ENCODE measurements around the gene ARHGAP11A.
"Not testable (repeated sequence)": the region's sequence is repeated elsewhere in the genome, so short reads cannot be mapped to it uniquely, and the experiment has no call there.

ARHGAP11A gene, protein sequence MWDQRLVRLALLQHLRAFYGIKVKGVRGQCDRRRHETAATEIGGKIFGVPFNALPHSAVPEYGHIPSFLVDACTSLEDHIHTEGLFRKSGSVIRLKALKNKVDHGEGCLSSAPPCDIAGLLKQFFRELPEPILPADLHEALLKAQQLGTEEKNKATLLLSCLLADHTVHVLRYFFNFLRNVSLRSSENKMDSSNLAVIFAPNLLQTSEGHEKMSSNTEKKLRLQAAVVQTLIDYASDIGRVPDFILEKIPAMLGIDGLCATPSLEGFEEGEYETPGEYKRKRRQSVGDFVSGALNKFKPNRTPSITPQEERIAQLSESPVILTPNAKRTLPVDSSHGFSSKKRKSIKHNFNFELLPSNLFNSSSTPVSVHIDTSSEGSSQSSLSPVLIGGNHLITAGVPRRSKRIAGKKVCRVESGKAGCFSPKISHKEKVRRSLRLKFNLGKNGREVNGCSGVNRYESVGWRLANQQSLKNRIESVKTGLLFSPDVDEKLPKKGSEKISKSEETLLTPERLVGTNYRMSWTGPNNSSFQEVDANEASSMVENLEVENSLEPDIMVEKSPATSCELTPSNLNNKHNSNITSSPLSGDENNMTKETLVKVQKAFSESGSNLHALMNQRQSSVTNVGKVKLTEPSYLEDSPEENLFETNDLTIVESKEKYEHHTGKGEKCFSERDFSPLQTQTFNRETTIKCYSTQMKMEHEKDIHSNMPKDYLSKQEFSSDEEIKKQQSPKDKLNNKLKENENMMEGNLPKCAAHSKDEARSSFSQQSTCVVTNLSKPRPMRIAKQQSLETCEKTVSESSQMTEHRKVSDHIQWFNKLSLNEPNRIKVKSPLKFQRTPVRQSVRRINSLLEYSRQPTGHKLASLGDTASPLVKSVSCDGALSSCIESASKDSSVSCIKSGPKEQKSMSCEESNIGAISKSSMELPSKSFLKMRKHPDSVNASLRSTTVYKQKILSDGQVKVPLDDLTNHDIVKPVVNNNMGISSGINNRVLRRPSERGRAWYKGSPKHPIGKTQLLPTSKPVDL

DNA sequence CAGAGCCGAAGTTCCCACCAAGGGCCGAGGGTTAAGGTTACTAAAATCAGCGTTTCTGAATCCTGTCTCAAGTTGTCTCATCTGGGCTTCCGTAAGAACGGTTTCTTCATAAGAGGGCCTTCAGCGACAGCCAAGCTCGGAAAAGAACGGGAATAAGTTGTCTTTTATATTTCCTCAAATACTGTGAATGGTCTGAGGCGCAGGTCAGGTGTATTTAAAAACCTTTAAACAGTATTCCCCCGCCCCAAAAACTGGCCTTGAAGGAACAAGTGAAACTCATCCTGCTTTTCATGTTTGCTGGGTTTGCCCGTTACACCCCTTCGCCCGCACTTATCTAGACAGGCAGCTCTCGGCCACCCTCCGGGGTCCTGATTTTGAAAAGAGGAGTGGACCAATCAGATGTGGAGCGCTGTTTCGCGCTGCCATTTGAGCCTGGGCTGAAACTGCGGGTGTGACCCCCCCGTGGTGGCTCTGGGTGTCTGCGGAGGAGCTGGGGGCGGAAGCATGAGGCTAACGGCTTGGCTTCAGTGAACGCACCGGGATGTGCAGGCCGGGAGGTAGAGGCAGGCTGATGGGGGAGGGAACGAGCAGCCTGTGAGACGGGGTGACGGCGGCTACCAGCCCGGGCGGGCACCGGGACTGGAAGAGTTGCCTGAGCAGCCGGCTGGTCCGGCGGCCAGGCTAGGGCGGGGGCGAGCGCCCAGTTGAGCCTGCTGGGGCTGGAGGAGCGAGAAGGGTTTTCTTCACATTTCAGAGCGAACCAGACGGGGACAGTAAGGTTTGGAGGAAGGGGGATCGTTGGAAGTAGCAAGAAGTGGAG lies at the start of gene ARHGAP11A:
TSS of gene ARHGAP11A (plus strand) at position 454 of the 820 bp plus-strand sequence. CDS start 708 bp downstream, outside the sequence.
- DNase-seq (ENCODE audit: low read depth): peak; percentile 71

DNA sequence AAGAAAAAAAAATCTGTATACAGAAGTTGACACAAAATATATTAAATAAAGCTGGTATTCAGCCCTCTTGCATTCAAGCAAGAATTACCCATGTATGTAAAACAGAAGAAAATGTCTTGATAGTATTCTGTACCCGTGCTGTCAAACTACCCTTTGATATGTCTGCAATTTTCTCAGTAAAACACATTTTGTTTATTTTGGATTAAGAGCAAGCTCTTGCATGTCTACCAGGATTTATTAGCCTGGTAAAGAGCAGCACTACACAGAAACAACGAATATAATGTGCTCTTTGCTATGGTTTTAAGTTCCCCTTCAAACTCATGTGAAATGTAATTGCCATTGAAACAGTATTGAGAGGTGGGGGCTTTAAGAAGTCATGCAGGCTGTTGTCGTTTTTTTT lies 46.3 kb upstream of the ARHGAP11A start:
- not testable (repeated sequence) for DNase-seq (ENCODE audit: low read depth)

DNA sequence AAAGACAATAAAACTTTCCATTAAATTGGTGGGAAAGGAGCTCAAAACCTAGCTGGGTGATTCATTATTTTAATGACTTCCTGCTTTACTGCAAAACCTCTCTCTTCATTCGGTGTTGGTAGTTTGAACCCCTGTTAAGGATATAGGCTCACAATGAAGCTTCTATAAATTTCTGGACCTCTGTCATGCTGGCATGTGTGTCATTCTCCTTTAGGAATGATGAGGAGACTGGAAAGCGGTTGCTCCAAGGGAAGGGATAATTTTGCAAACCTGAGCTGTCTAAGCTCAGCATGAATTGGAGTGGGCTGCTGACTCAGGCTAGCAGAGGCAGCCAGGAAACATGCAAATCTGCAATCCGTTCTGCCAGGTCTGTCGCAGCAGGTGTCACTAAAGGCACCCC lies 36.8 kb upstream of the ARHGAP11A start:
- DNase-seq (ENCODE audit: low read depth): not testable (repeated sequence)

DNA sequence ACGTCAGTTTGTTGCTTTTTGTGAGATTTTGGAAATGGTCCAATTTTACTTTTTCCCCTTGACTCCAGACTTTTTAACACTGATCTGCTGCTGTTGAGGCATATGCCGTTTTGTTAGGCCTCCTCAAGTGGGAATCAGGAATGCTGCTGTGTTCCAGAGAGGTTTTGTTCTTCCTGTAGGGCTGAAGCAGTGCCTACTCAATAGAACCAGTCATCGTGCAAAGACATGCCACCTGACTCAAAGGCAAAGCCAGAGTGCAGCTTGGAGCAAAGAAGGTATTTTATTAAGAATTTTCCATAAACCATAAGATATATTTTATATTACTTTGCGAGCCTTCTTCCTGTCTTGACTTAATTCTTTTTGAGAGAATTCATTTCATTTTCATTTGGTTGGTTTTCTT lies 29.5 kb upstream of the ARHGAP11A start:
- not testable (repeated sequence) for DNase-seq (ENCODE audit: low read depth)

DNA sequence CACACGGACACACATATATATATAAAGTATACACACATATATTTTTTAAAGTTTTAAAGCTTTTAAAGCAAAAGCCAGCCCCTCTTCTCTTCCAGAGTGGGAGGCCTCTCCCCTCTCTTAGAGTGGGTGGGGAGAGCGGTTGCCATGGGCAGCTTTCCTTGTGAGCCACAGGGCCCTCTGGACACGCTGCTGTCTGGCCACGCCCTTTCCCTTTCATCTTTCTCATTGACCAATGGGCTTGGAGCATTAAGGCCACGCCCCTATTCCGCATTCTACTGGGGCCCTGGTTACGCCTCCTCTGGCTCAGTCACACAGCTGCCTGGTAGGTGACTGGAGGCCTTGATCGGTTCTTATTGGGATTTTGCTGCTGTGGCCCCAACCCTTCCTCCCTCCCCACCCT lies 22.2 kb upstream of the ARHGAP11A start, which contains the start of gene GOLGA8N:
TSS of gene GOLGA8N (plus strand) at position 306 of the 400 bp plus-strand sequence.
- DNase-seq (ENCODE audit: low read depth): not testable (repeated sequence)

DNA sequence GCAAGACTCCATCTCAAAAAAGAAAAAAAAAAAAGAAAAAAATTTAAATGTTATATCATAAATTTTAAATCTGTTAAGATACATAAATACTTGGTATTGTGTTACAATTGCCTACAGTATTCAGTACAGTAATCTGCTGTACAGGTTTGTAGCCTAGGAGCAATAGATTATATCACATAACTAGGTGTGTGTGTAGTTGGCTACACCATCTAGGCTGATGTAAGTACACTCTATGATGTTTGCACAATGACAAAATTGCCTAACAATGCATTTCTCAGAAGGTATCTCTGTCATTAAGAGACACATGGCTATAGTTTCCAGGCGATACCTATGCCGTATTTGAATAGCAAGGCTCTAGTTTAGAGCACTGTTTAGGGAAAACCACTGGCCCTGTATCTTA lies 5.8 kb upstream of the ARHGAP11A start:
- not testable (repeated sequence) for DNase-seq (ENCODE audit: low read depth)

DNA sequence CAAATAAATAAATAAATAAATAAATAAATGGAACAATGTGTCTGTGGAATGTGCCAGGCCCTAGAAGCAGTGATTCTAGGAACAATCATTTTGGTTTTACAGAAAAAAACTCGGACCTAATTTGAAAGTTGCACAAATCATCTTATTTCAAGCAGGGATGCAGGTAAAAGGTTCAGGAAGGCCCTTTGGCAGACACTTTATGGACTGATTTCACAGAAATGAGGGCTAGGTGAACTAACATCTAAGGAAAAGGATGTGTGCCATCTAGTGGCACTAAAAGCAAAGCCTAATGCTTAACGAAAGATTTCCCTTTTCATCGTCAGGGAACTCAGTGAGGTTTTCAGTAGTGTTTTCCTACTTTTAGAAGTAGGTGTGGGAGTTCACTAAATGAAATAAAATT lies 4.6 kb upstream of the ARHGAP11A start:
- not testable (repeated sequence) for DNase-seq (ENCODE audit: low read depth)

DNA sequence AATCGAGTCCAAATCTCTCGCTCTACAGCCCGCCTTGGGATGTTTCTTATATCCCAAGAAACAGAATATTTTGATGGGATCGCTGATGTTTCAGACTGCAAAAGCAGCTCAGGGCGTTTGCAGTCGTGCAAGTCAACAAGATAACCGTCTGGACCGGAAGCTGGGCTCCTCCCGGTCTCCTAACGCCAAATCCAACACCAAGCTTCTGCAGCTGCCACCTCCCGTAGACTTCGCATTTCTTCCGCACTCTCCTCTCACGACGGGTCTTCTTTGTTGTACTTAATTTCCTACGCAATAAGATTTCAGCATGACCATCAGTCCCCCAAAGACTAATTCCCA lies 623 bp upstream of the ARHGAP11A start:
- not testable (repeated sequence) for DNase-seq (ENCODE audit: low read depth)

DNA sequence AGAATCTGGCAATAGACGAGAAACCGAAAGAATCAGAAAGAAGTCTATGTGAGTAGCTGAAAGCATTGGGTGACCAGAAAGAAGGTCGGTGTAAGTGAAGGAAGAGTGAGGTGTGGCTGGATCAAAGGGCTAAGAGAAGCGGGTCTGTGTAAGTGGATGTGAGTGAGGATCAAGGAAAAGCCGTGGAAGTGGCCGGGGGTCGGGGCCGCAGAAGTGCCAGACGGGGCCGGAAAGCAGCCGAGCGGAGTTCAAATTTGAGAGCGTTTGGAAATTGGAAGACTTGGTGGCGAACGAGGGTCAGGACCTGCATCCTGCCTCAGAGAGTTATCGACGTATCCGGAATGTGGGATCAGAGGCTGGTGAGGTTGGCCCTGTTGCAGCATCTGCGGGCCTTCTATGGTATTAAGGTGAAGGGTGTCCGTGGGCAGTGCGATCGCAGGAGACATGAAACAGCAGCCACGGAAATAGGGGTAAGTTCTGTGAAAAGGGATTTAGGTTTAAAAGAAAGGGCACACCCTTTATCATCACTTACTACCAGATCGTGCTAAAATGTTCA lies 645 bp downstream of the ARHGAP11A start:
- not testable (repeated sequence) for DNase-seq (ENCODE audit: low read depth)

DNA sequence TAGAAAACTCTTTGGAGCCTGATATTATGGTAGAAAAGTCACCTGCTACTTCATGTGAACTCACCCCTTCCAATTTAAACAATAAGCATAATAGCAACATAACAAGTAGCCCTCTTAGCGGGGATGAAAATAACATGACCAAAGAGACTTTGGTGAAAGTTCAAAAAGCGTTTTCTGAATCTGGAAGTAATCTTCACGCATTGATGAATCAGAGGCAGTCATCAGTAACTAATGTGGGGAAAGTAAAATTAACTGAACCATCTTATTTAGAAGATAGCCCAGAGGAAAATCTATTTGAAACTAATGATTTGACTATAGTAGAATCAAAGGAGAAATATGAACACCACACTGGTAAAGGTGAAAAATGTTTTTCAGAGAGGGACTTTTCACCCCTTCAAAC lies 21.1 kb downstream of the ARHGAP11A start:
- DNase-seq (ENCODE audit: low read depth): no peak

DNA sequence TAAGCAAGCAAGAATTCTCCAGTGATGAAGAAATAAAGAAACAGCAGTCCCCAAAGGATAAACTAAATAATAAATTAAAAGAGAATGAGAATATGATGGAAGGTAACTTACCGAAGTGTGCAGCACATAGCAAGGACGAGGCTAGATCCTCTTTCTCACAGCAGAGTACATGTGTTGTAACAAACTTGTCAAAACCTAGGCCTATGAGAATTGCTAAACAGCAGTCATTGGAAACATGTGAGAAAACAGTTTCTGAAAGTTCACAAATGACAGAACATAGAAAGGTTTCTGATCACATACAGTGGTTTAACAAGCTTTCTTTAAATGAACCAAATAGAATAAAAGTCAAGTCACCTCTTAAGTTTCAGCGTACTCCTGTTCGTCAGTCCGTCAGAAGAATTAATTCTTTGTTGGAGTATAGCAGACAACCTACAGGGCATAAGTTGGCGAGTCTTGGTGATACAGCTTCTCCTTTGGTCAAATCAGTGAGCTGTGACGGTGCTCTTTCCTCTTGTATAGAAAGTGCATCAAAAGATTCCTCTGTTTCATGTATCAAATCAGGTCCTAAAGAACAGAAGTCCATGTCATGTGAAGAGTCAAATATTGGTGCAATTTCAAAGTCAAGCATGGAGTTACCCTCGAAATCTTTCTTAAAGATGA lies 21.7 kb downstream of the ARHGAP11A start:
- DNase-seq (ENCODE audit: low read depth): no peak

DNA sequence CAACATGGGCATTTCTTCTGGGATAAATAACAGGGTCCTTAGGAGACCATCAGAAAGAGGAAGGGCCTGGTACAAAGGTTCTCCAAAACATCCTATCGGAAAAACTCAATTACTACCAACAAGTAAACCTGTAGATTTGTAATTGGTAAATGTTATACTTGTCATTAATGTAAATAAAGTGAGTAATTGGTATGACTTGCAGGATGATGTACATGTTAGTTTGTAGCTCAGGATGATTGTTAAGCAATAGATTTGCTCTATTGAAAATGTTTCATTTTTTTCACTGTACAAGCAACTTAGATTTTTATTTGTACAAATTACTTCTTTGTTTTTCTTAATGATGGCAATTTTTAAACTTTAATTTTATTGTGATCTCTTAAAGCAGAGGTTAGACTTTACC lies 22.4 kb downstream of the ARHGAP11A start:
- no peak for DNase-seq (ENCODE audit: low read depth)

DNA sequence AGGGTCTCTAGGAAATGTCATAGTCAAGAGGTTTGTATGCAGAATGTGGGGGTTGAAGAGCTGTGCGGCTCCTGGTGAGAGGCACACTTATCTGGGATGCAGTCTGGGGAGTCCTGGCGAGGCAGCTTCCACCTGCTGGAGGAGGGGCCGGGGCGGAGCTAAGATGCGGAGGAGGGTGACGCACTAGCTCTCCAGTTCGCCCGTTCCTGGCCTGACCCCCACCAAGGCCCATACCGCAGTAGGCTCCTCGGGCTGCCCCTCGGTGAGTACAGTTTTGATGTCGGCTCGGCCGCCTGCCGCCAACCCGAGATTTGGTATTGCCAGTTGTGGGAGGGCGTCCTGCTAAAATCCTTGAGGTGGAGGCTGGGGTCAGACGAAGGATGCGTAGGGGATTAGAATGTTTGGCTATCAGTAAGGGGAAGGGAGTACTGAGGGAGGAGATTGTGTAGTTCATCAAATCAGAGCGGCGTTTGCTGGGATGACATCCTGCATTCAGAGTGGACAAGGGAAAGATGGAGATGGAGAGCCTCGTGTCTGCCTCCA lies 26.3 kb downstream of the ARHGAP11A start, which contains the start of gene SCG5:
TSS of gene SCG5 (plus strand) at position 194 of the 543 bp plus-strand sequence. CDS start 1,883 bp downstream, outside the sequence.
- DNase-seq (ENCODE audit: low read depth): no peak

DNA sequence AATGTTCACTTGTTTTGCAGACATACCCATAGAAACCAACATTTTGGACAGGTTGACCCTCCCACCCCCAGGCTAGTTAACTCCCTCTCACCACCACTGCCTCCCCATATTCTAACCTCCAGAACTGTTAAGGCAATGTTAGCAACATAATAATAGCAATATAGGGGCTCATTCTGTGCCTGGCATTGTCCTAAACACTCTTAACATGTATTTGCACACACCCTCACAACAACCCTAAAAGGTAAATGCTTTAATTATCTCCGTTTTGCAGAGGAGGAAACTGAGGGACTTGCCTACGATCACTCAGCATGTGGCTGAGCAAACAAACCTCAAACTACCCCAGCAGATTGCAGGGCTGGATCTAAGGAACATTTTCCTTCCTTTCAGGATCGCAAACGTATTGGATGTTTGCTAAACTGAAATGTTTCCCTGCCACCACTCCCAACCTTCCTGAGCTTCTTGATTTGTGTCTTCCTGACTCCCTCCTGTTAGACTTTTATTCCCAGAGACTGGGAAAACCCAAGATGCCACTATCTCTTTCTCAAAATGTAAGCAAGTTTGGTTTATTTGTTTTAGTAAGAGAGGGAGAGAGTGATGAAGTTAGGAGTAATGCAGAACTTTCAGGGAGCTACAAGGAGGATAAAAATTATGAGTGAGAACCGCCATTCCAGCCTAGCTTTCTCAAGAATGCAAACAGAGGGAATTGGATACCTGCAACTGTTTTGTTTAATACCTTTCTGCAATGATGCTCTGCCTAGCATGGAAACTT lies 27.5 kb downstream of the ARHGAP11A start:
- DNase-seq (ENCODE audit: low read depth): no peak

DNA sequence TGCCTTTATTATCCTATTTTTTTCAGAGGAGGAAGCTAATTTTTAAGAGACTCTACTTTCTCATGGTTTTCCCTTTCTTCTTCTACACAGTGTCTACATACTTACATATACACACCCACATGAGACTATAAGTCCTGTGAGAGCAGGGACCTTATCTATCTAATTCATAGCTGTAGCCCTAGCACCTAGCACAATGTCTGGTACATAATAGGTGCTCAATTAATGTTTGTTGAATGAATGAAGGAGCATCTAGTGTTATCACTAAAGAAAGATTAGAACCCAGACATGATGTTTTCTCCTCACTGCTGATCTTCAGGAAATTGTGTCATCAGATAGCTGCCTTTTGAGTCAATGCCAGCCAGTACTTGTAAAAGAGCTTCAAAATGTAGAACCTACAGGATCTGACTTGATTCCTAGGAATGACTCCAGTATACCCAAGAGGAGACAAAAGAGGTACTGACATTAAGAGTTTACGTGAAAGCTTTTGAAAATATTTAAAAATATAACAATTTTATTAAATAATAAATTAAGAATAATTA lies 28.7 kb downstream of the ARHGAP11A start:
- no peak for DNase-seq (ENCODE audit: low read depth)

DNA sequence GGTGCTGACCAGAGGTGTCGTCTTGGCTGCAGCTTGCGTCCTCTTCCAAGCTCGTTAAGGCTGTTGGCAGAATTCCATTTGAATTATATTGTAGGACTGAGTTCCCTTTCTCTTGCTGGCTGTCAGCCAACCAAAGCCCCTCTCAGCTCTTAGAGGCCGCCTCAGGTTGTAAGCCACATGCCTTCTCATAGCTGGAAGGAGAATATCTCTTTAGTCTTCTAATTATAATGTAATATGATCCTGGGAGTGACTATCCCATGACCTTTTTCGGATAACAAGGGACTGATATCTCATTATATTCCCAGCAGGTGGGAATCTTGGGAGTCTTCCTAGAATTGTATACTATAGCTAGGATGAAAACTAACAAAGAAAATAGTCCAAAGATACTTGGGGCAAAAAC lies 31.0 kb downstream of the ARHGAP11A start:
- DNase-seq (ENCODE audit: low read depth): no peak

DNA sequence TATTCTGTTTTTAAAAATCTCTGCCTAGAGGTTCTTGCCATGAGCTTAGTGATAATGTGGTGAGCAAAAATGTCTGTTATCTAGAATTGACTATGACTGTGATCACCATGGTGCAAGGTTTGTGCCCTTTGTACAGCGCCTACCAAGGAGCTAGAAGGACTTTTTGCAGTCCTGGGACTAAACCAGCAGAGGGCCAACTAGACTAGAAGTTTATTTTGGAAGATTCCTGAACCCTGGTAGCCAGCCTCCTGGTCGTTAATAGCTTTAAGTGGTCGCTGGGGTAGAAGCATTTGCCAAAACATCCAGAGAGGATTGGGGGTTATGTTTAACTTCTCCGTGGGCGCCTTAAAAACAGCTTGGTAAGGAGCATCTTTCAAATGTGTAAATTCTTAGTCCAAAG lies 34.0 kb downstream of the ARHGAP11A start:
- no peak for DNase-seq (ENCODE audit: low read depth)

DNA sequence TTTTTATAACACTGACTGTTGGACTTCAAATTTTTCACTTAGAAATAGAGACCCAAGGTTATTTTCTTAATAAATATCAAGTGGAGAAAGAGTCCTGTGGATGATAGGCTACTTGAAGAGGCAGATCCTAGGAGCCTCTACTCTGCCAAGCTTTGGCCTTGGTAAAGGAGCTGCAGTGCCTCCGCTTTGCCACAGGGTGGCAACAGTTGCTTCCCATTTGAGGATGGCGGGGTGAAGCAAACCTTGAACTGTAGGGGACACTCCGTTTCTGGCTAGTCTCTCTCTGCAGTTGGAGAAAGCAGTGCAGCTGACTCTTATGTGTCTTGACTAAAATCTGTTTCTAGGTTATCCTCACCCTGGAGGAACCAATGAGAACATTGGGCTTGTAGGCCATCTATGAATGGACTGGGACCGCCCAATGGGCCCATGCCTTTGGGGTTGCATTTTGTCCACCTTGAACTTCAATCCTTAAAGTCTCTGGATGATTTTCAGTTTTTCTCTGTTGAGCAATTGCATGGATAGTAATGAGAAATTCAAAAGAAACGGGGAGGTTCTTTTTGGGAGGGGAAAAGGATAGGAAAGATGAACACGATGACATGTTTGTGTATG lies 36.0 kb downstream of the ARHGAP11A start:
- peak; percentile 9 for DNase-seq (ENCODE audit: low read depth)

DNA sequence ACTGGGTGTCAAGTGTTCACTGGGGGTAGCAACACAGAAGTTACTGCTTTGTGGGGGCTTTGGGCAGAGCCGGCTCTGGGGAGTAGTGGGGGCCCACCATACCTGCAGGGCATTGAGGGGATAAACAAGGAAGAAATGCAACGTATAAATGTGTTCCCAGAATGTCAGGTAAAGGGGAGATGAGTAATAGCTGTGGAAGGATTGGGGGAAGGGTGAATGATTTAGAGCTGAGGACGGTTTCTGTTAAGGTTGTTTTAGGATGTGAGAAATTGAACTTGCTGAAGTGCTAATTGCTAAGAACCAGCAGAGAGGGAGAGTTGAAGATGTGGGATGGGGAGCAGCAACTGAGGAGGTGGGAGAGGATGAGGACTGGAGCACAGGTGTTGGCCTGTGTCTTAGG lies 36.9 kb downstream of the ARHGAP11A start:
- DNase-seq (ENCODE audit: low read depth): no peak

Measured in activated T-helper 9 cell treated with anti-CD3 and anti-CD28 coated beads, Interleukin-2, amount 50 U/mL, for 16 hours (primary cell).